Endothelial cell of umbilical vein (primary cell): ENCODE results near the gene RAD51C.

Experiments
- FOS ChIP-seq: IDR thresholded peaks from 2 replicates; pipeline ENCODE4 v1.6.1; 2011; ENCODE audit warnings: mild to moderate bottlenecking, low read length, moderate library complexity, borderline replicate concordance; ENCODE audit not compliant: insufficient read depth
- MAX ChIP-seq: IDR thresholded peaks from 2 replicates; pipeline ENCODE4 v1.6.1; 2011; ENCODE audit not compliant: insufficient read depth, insufficient read length

- TF ChIP-seq MAX = no peak
- no peak for TF ChIP-seq FOS
These were observed 1.3 kb downstream of the RAD51C start for GRCh38 chr17:58693751-58694150.
